Stimulated activated CD8-positive, alpha-beta memory T cell treated with anti-CD3 and anti-CD28 coated beads, Interleukin-2, amount 100 ng/mL, for 1 hour (primary cell): ENCODE measurements around the gene DYNLL1.
A peak's percentile ranks its signal among the peaks of the same experiment; 100 is the strongest.
"Not testable (repeated sequence)": the region's sequence is repeated elsewhere in the genome, so short reads cannot be mapped to it uniquely, and the experiment has no call there.

Source experiments
- DNase-seq, 2 donors: peaks; one replicate each; pipeline ENCODE4 v3.0.0-alpha.2; 2020; ENCODE audit warnings: low read depth in 2 of 2

The DYNLL1 gene

DNA sequence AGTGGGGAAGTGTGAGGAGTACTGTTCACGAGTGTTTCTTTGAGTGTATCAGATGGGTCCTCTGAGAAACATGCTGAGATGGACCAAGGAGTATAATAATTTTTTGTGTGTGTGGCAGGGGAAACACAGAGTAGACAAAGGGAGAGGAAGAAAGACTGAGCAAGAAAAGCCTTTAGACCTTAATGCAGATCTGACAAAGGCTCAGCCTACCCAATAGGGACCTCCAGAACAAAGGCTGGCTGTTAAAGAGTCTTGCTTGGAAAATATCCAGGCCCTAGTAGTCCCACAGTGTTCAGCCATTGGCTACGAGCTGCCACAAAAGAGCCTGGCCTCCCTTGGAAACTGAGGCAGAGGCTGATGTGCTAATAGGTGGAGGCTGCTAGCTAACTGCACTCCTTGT lies 19.6 kb downstream of the DYNLL1 start:
- DNase-seq, result no peak

DNA sequence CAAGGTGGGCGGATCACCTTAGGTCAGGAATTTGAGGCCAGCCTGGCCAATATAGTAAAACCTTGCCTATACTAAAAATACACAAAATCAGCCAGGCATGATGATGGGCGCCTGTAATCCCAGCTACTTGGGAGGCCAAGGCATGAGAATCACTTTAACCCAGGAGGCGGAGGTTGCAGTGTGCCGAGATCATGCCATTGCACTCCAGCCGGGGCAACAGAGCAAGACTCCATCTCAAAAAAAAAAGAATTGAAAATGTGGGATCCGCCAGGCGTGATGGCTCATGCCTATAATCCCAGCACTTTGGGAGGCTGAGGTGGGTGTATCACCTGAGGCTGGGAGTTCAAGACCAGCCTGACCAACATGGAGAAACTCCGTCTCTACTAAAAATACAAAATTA lies 23.4 kb downstream of the DYNLL1 start:
- DNase-seq, result not testable (repeated sequence)

DNA sequence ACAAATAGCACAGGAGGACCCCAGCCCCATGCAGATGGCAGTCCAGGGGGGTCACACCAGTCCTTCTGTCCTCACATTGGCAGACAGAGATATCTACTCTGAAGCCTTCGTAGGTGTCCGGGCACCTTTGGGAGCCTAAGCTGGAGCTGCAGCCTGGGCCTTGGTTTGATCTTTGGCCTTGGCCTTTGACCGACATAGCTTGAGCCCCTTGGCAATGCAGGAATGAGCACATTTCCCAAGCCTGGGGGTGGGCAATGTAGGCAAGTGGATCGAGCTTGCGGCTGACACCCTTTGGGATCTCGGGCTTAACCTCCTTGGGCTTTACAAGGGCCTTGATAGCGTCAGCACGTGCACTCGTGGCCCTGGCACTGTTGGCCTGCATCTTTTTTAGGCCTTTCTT lies 26.7 kb downstream of the DYNLL1 start:
- no peak for DNase-seq

GRCh38 chr12:120528861-120529525 lies 33.1 kb downstream of the DYNLL1 start, which contains the start of gene COQ5:
Gene COQ5, minus strand, starts transcription at chr12:120529158. Its CDS starts 17 bp downstream, at chr12:120529141.
- peak; percentile 59 to 72 for DNase-seq

- no peak for DNase-seq
These were observed 33.9 kb downstream of the DYNLL1 start for GRCh38 chr12:120529641-120530417.

DNA sequence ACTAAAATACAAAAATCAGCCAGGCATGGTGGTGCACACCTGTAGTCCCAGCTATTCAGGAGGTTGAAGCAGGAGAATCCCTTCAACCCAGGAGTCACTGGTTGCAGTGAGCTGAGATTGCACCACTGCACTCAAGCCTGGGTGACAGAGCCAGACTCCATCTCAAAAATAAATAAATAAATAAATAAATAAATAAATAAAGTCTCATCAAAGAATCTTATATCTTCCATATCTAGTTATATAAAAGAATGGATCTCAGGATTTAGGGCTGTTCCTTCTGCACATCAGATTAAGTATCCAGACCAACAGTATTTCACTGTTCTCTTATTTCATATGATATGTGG lies 34.5 kb downstream of the DYNLL1 start:
- DNase-seq, result not testable (repeated sequence)

DNA sequence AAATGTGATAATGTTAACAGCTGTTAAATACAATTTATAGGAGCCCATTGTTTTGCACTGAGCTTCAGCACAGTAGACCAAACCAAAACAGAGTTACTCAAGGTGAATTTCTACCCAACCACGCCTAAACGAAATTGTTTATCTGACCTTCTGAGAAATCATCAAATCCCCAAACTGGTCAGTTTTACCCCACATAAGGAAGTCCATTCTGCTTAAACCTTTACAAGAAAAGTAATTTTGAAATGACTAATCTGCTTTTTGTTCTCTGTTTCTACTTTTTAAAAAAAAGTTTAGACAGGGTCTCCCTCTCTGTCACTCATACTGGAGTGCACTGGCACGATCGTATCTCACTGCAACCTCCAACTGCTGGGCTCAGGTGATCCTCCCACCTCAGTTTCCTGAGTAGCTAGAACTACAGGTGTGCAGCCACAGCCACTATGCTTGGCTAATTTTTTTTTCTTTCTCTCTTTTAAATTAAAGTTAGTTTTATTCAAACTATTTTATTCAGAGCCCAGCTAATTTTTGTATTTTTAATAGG lies 36.9 kb downstream of the DYNLL1 start:
- DNase-seq, result no peak

DNA sequence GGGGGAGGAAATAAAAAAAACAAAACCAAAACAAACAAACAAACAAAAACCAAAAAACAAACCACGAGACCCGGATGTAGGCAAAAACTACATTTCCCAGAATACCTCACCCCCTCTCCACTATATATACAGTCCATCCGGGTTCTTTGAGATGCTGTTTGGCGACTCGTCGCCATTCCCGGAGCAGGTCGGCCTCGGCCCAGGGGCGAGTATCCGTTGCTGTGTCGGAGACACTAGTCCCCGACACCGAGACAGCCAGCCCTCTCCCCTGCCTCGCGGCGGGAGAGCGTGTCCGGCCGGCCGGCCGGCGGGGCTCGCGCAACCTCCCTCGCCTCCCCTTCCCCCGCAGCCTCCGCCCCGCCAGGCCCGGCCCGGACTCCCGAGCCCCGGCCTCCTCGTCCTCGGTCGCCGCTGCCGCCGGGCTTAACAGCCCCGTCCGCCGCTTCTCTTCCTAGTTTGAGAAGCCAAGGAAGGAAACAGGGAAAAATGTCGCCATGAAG lies 38.3 kb downstream of the DYNLL1 start, which contains the start of gene RNF10:
RNF10 (plus strand) TSS at position 154 of the 500 bp plus-strand sequence. CDS start 456 bp downstream, outside the sequence.
- peak; percentile 39 to 47 for DNase-seq

DNA sequence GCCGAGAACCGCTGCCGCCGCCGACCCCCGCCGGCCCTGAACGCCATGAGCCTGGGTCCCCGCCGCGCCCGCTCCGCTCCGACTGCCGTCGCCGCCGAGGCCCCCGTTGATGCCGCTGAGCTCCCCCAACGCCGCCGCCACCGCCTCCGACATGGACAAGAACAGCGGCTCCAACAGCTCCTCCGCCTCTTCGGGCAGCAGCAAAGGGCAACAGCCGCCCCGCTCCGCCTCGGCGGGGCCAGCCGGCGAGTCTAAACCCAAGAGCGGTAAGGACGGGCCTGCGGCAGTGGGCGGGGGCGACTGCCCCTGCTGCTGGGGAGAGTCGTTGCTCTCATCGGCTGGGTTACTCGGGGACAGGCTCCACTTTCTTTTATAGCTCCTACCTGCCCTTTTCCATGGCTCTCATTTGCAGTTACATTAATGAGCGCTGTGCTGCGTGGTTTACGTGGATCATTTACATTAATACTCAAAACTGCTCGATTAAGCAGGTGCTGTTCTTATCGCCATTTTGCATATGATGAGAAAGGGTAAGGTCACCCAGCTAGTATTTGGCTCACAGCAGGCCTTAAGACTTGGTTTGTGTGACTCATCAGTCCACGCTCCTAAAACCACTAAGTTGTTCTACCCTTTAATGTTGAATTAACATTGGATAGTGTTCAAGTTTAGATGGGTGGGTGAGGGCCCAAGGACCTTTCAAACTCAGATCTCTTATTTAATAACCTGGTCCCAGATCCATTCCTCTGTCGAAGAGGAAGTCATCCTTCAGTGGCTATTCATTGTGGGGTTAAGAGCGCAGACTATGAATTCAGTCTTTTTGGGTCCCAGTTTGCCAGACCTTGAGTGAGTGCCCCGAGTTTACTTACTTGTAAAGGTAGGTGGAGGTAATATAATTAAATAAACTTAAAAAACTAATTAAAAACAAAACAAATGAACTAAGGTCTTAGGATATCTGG lies 39.1 kb downstream of the DYNLL1 start:
- DNase-seq, result peak in 1 of 2 donors; percentile 13

GRCh38 chr12:120536064-120536791 lies 40.3 kb downstream of the DYNLL1 start:
- no peak for DNase-seq

DNA sequence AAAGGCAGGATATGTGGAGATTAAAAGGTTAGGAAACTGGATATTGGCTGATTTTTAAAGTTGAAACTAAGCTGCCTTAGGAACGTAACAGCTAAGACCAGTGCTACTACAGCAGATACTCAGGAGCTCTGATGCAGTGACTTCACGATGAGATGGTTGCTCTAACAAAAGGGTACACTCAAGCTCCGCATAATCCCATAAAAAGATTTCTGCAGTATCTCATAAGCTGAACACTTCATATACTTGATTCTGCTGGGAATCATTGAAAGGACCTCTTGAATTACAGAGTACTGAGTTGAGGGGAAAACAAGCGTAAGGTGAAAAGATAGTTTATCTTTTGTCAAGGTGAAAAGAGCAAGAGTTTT lies 41.9 kb downstream of the DYNLL1 start:
- no peak for DNase-seq

- DNase-seq, result no peak
These were observed 42.6 kb downstream of the DYNLL1 start for GRCh38 chr12:120538281-120539156.

DNA sequence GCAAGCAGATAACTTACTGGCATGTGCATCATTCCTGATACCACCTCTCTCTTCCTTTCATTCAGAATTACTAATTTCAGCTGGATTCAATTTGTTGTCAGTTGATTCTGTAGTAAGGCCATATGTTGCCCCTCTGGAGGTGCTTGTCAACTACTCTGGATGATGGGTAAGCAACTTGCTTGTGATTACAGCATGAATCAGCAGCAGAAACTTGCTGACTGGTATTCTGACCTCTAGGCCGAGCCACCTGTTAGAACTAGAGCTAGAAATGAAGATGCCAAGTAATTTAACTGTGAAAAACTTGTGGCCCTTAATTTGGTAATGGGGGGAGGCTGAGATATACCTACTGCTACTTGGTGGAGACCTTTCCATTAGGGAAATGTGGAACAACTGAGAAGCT lies 43.4 kb downstream of the DYNLL1 start:
- no peak for DNase-seq

- DNase-seq, result no peak
These were observed 44.5 kb downstream of the DYNLL1 start for GRCh38 chr12:120540445-120540844.

- DNase-seq, result no peak
These were observed 46.3 kb downstream of the DYNLL1 start for GRCh38 chr12:120542166-120542565.

- DNase-seq, result no peak
These were observed 48.8 kb downstream of the DYNLL1 start for GRCh38 chr12:120544691-120545090.

- no peak for DNase-seq
These were observed 50.1 kb downstream of the DYNLL1 start for GRCh38 chr12:120546050-120546386.
